ACHN (cell line): ENCODE measurements around the gene EHD3.

Experiments
- DNase-seq: peaks from one replicate; pipeline ENCODE4 v3.0.0-alpha.2; 2015
- in situ Hi-C: cut with HindIII; loops from 2 replicates; pipeline ENCODE4 v1.10.0; 2017; ENCODE audit warnings: low sequenced_read_pairs, low pct_ligation_motif_present, low pct_unique_long_range_greater_than_20kb

EHD3 gene

GRCh38 chr2:31247711-31248110 lies 13.8 kb downstream of the EHD3 start:
- DNase-seq = peak; percentile 92
- in situ Hi-C loops = no loop called here

GRCh38 chr2:31248139-31248538 lies 14.2 kb downstream of the EHD3 start:
- in situ Hi-C loops = no loop called here
- no peak for DNase-seq

GRCh38 chr2:31249009-31249690 lies 15.2 kb downstream of the EHD3 start:
- DNase-seq = no peak
- in situ Hi-C loops = no loop called here

GRCh38 chr2:31251018-31251417 lies 17.1 kb downstream of the EHD3 start:
- DNase-seq = no peak
- in situ Hi-C loops = no loop called here

- in situ Hi-C loops = no loop called here
- no peak for DNase-seq
Observed at GRCh38 chr2:31251851-31252250, 17.9 kb downstream of the EHD3 start.

- in situ Hi-C loops = no loop called here
Observed at GRCh38 chr2:31253356-31254131, 19.6 kb downstream of the EHD3 start.

GRCh38 chr2:31254237-31255203 lies 20.6 kb downstream of the EHD3 start:
- in situ Hi-C loops = no loop called here
- DNase-seq = no peak

More at GRCh38 chr2:31253356-31254131, 19.6 kb downstream of the EHD3 start:
- DNase-seq = no peak

GRCh38 chr2:31255911-31256571 lies 22.1 kb downstream of the EHD3 start:
- in situ Hi-C loops = no loop called here
- peak; percentile 78 for DNase-seq

GRCh38 chr2:31256611-31257382 lies 22.8 kb downstream of the EHD3 start:
- no peak for DNase-seq
- in situ Hi-C loops = no loop called here

- in situ Hi-C loops = no loop called here
- DNase-seq = no peak
Observed at GRCh38 chr2:31258351-31258750, 24.4 kb downstream of the EHD3 start.

GRCh38 chr2:31259075-31259474 lies 25.1 kb downstream of the EHD3 start:
- DNase-seq = no peak
- in situ Hi-C loops = no loop called here

- no peak for DNase-seq
Observed at GRCh38 chr2:31260870-31261269, 26.9 kb downstream of the EHD3 start.

GRCh38 chr2:31263636-31264190 lies 29.8 kb downstream of the EHD3 start:
- peak; percentile 21 for DNase-seq
- in situ Hi-C loops = no loop called here

More at GRCh38 chr2:31260870-31261269, 26.9 kb downstream of the EHD3 start:
- in situ Hi-C loops = no loop called here

- in situ Hi-C loops = no loop called here
- no peak for DNase-seq
Observed at GRCh38 chr2:31265234-31265633, 31.3 kb downstream of the EHD3 start.

GRCh38 chr2:31266804-31267203 lies 32.9 kb downstream of the EHD3 start:
- in situ Hi-C loops = no loop called here
- no peak for DNase-seq

GRCh38 chr2:31267437-31268120 lies 33.6 kb downstream of the EHD3 start:
- no peak for DNase-seq
- in situ Hi-C loops = no loop called here

GRCh38 chr2:31268344-31268743 lies 34.4 kb downstream of the EHD3 start:
- in situ Hi-C loops = no loop called here
- no peak for DNase-seq
